Panc1 (cell line): ENCODE results near the gene ANKRD18A. TPM values are rescaled to one million over a fixed set of nuclear protein-coding genes. Genes with fewer than 3 reads are reported as not detected.

Experiments
- ATAC-seq: fragments of 200-7000 bp; cut with Tn5 transposase; 2 replicates; pipeline ENCODE4 v1.9.1; 2020; ENCODE audit warnings: mild to moderate bottlenecking, moderate library complexity
- BruUV-seq: library from RNA; stranded (reverse); fragments of 400-500 nt; replicated peaks from 2 replicates; lab custom pipeline; 2021; lab: Mats Ljungman, UMichigan
- CTCF ChIA-PET: fragments of 300-600 bp; sonication (Branson Sonifier 250); formaldehyde crosslinking; loops from one replicate; lab custom pipeline; 2022; ENCODE audit warnings: antibody characterized with exemption; lab: Charles Lee
- POLR2A ChIA-PET: fragments of 300-600 bp; sonication (Branson Sonifier 250); formaldehyde crosslinking; loops from one replicate; lab custom pipeline; 2022; ENCODE audit warnings: antibody characterized with exemption; lab: Charles Lee
- DNase-seq: peaks from one replicate; pipeline ENCODE4 v3.0.0-alpha.2; 2010; ENCODE audit warnings: low read depth, low spot score
- H3K27ac ChIP-seq: 2 replicates; pipeline ENCODE4 v1.5.1; 2011; ENCODE audit warnings: mild to moderate bottlenecking, low read length, inconsistent platforms
- H3K27me3 ChIP-seq: fragments of 200-500 bp; sonication (Bioruptor generic); 2 replicates; pipeline ENCODE4 v1.6.0; 2014; ENCODE audit warnings: low read length, inconsistent platforms; ENCODE audit not compliant: control insufficient read depth, insufficient read depth
- H3K36me3 ChIP-seq: fragments of 200-500 bp; sonication (Bioruptor generic); 2 replicates; pipeline ENCODE4 v1.5.1; 2014; ENCODE audit warnings: inconsistent platforms, mild to moderate bottlenecking, low read length, moderate library complexity; ENCODE audit not compliant: control insufficient read depth, insufficient read depth
- H3K4me1 ChIP-seq: 2 replicates; pipeline ENCODE4 v1.5.1; 2011; ENCODE audit warnings: inconsistent platforms, mild to moderate bottlenecking, low read length, moderate library complexity; ENCODE audit not compliant: control insufficient read depth, insufficient read depth
- H3K4me3 ChIP-seq, 2 experiments: 2 replicates each; pipeline ENCODE4 v1.5.1; 2011 to 2012; ENCODE audit warnings: low read depth in 2 of 2, low read length in 2 of 2, mild to moderate bottlenecking in 2 of 2, inconsistent platforms in 1 of 2, moderate library complexity in 1 of 2
- H3K9me3 ChIP-seq: fragments of 200-500 bp; sonication (Bioruptor generic); 2 replicates; pipeline ENCODE4 v1.5.1; 2014; ENCODE audit warnings: low read depth, mild to moderate bottlenecking, inconsistent platforms, low read length, moderate library complexity; ENCODE audit not compliant: control insufficient read depth, insufficient read depth
- POLR2AphosphoS5 ChIP-seq: IDR thresholded peaks from 2 replicates; pipeline ENCODE4 v1.6.1; 2012; ENCODE audit warnings: mild to moderate bottlenecking, low read depth, low read length, moderate library complexity
- SIN3A ChIP-seq: IDR thresholded peaks from 2 replicates; pipeline ENCODE4 v1.6.1; 2012; ENCODE audit warnings: low read depth, mild to moderate bottlenecking, low read length, moderate library complexity, borderline replicate concordance; ENCODE audit not compliant: insufficient read depth
- TCF7L2 ChIP-seq: IDR thresholded peaks from 2 replicates; pipeline ENCODE4 v1.6.1; 2011; ENCODE audit warnings: mild to moderate bottlenecking, low read depth, low read length, inconsistent platforms
- in situ Hi-C: cut with HindIII; loops from 2 replicates; pipeline ENCODE4 v1.10.0; 2016; ENCODE audit warnings: low sequenced_read_pairs, low pct_unique_long_range_greater_than_20kb
- intact Hi-C: fragments of 100-400 bp; cut with micrococcal nuclease; formaldehyde crosslinking; loops from one replicate; pipeline ENCODE4 v1.10.0; 2022; ENCODE audit not compliant: unreplicated experiment
- total RNA-seq: library from RNA; stranded (reverse); gene quantifications from one replicate; pipeline ENCODE4 v1.2.1, GENCODE V29; 2021; ENCODE audit not compliant: unreplicated experiment
- TF ChIP-seq, protein P1 (sequence below): fragments of 450-650 bp; IDR thresholded peaks from 2 replicates; pipeline ENCODE4 v1.5.1; 2017; ENCODE audit warnings: mild to moderate bottlenecking
- TF ChIP-seq, protein P2 (sequence below), 2 experiments: IDR thresholded peaks; 2 replicates each; pipeline ENCODE4 v1.6.1; 2011 to 2012; ENCODE audit warnings: low read depth in 2 of 2, control low read depth in 1 of 2, low read length in 1 of 2, mild to moderate bottlenecking in 1 of 2, moderate library complexity in 1 of 2; ENCODE audit not compliant: insufficient read depth in 1 of 2

The ANKRD18A gene
- total RNA-seq, 1 experiment from 2014 or later: 9.6 TPM

DNA sequence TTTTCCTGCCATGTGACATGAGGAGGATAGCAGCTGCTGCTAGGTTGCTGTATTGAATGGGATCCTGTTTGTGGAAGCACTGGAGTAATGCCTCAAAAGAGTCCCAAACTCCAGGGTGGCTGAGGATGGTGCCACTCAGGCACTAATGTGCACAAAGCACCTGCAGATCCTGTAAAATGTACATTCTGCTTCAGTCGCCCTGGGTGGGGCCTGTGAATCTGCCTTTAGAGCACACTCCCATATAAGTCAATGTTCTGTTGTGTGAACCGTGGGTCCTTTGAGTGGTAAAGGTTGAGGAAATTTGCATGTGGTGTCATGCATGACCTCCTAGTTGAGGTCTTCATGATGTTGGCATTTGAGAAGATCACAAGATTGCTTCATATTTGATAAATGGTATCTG, 31.6 kb upstream of the ANKRD18A start:
- H3K4me1 ChIP-seq: no peaks in the 10 kb centered on the region

DNA sequence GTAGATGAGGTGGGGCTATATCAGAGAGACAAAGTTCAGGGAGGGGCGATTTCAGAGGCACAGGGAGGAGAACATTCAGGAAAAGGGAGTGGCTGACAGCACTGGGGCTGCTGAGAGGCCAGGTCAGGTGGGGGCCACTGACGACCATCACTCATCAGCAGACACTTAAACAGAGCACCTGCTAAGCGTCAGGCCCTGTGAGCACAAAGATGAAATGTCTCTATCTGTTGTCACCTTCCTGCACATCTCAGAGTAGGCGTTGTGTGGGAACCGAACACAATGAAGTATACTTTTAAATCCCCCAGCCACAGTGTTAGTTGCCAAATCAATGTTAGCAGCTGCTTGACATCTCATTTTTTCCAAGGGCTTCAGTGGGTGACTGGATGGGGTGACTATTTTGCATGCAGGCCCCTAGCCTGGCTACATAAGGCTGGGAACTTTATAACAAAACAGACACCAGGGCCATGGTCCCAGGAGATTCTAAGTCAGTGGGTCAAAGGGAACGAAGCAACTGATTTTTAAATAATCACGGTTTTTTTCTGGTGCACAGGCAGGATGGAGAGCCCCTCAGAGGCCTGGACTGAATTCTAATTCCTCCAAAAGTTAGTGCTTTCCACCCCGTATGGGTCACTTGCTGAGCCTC, 31.1 kb upstream of the ANKRD18A start:
- in situ Hi-C loops: no loop called here

More for the DNA sequence above, 31.6 kb upstream of the ANKRD18A start:
- ChIA-PET POLR2A (no interaction called here), CTCF (interaction anchor here (1.2 kb wide), 1 partner anchor 20 kb away, joined by 6 read pairs; no protein-coding TSS in a partner anchor)
- Histone ChIP-seq H3K4me3 (no peak overlapping the region), H3K27ac (no peak overlapping the region), H3K27me3 (no peaks in the 10 kb centered on the region), H3K36me3 (no peaks in the 10 kb centered on the region), H3K9me3 (no peaks in the 10 kb centered on the region)
- BruUV-seq: no TSS peak
- intact Hi-C loops (no loop called here), in situ Hi-C loops (no loop called here)
- DNase-seq: no peak
- TF ChIP-seq, protein P1, sequence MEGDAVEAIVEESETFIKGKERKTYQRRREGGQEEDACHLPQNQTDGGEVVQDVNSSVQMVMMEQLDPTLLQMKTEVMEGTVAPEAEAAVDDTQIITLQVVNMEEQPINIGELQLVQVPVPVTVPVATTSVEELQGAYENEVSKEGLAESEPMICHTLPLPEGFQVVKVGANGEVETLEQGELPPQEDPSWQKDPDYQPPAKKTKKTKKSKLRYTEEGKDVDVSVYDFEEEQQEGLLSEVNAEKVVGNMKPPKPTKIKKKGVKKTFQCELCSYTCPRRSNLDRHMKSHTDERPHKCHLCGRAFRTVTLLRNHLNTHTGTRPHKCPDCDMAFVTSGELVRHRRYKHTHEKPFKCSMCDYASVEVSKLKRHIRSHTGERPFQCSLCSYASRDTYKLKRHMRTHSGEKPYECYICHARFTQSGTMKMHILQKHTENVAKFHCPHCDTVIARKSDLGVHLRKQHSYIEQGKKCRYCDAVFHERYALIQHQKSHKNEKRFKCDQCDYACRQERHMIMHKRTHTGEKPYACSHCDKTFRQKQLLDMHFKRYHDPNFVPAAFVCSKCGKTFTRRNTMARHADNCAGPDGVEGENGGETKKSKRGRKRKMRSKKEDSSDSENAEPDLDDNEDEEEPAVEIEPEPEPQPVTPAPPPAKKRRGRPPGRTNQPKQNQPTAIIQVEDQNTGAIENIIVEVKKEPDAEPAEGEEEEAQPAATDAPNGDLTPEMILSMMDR: no peak
- TF ChIP-seq POLR2AphosphoS5: no peak
- no peak for TF ChIP-seq SIN3A
- TF ChIP-seq TCF7L2: no peak
- TF ChIP-seq, protein P2, sequence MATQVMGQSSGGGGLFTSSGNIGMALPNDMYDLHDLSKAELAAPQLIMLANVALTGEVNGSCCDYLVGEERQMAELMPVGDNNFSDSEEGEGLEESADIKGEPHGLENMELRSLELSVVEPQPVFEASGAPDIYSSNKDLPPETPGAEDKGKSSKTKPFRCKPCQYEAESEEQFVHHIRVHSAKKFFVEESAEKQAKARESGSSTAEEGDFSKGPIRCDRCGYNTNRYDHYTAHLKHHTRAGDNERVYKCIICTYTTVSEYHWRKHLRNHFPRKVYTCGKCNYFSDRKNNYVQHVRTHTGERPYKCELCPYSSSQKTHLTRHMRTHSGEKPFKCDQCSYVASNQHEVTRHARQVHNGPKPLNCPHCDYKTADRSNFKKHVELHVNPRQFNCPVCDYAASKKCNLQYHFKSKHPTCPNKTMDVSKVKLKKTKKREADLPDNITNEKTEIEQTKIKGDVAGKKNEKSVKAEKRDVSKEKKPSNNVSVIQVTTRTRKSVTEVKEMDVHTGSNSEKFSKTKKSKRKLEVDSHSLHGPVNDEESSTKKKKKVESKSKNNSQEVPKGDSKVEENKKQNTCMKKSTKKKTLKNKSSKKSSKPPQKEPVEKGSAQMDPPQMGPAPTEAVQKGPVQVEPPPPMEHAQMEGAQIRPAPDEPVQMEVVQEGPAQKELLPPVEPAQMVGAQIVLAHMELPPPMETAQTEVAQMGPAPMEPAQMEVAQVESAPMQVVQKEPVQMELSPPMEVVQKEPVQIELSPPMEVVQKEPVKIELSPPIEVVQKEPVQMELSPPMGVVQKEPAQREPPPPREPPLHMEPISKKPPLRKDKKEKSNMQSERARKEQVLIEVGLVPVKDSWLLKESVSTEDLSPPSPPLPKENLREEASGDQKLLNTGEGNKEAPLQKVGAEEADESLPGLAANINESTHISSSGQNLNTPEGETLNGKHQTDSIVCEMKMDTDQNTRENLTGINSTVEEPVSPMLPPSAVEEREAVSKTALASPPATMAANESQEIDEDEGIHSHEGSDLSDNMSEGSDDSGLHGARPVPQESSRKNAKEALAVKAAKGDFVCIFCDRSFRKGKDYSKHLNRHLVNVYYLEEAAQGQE (IDR thresholded peaks at IDR 0.05; ENCODE audit: insufficient read depth in 1 of 2, low read depth in 2 of 2, low read length in 1 of 2): no peak
- no peak for ATAC-seq

More for the DNA sequence above, 31.1 kb upstream of the ANKRD18A start:
- CTCF ChIA-PET: no interaction called here
- Histone ChIP-seq H3K27me3 (no peaks in the 10 kb centered on the region), H3K9me3 (no peaks in the 10 kb centered on the region), H3K36me3 (no peaks in the 10 kb centered on the region), H3K27ac (no peak overlapping the region), H3K4me3 (no peak overlapping the region), H3K4me1 (no peaks in the 10 kb centered on the region)
- no peak for ATAC-seq
- TF ChIP-seq TCF7L2 (no peak), SIN3A (no peak), POLR2AphosphoS5 (no peak)
- TF ChIP-seq, protein P1: no peak
- TF ChIP-seq, protein P2 (IDR thresholded peaks at IDR 0.05; ENCODE audit: insufficient read depth in 1 of 2, low read depth in 2 of 2, low read length in 1 of 2): no peak
- no peak for DNase-seq
- POLR2A ChIA-PET: no interaction called here
- intact Hi-C loops: no loop called here
- no TSS peak for BruUV-seq
